CD4-positive, alpha-beta T cell treated with Interleukin-21 for 1 hour (primary cell): ENCODE results near the gene SOX10.

Source experiments
- DNase-seq: peaks from one replicate; pipeline ENCODE4 v3.0.0-alpha.2; 2020

Gene SOX10

GRCh38 chr22:38016182-38017151, 32.1 kb upstream of the SOX10 start:
- no peak for DNase-seq

GRCh38 chr22:38014083-38014482, 29.7 kb upstream of the SOX10 start:
- DNase-seq: no peak

GRCh38 chr22:38012604-38013072, 28.3 kb upstream of the SOX10 start:
- DNase-seq: no peak

GRCh38 chr22:38009000-38009806, 24.8 kb upstream of the SOX10 start:
- no peak for DNase-seq

- DNase-seq: no peak
Measured at GRCh38 chr22:38007330-38007902, 23.1 kb upstream of the SOX10 start.

GRCh38 chr22:38006906-38007305, 22.6 kb upstream of the SOX10 start:
- DNase-seq: no peak

GRCh38 chr22:38005943-38006342, 21.6 kb upstream of the SOX10 start:
- no peak for DNase-seq

- DNase-seq: peak; percentile 21
Measured at GRCh38 chr22:37999640-38000272, 15.4 kb upstream of the SOX10 start.

- DNase-seq: no peak
Measured at GRCh38 chr22:37999236-37999635, 14.9 kb upstream of the SOX10 start.

GRCh38 chr22:37998543-37998942, 14.2 kb upstream of the SOX10 start:
- DNase-seq: no peak

GRCh38 chr22:37996515-37997246, 12.3 kb upstream of the SOX10 start:
- DNase-seq: no peak

GRCh38 chr22:37996079-37996478, 11.7 kb upstream of the SOX10 start:
- peak; percentile 19 for DNase-seq

GRCh38 chr22:37995460-37995859, 11.1 kb upstream of the SOX10 start:
- DNase-seq: no peak

- no peak for DNase-seq
Measured at GRCh38 chr22:37994982-37995381, 10.6 kb upstream of the SOX10 start.

- peak; percentile 44 for DNase-seq
Measured at GRCh38 chr22:37994049-37994448, 9.7 kb upstream of the SOX10 start.

GRCh38 chr22:37991731-37992442, 7.5 kb upstream of the SOX10 start:
- DNase-seq: no peak

GRCh38 chr22:37990862-37991261, 6.5 kb upstream of the SOX10 start:
- no peak for DNase-seq

- no peak for DNase-seq
Measured at GRCh38 chr22:37990301-37990700, 5.9 kb upstream of the SOX10 start.

GRCh38 chr22:37989146-37990045, 5.0 kb upstream of the SOX10 start:
- DNase-seq: no peak

- DNase-seq: no peak
Measured at GRCh38 chr22:37986371-37986770, 2.0 kb upstream of the SOX10 start.
